HL-60 (cell line): ENCODE measurements around the gene PDE2A.

Experiments
- POLR2AphosphoS5 ChIP-seq: IDR thresholded peaks from 2 replicates; pipeline ENCODE4 v1.6.1; 2012; ENCODE audit warnings: low read depth
- TF ChIP-seq, protein P1 (sequence below): IDR thresholded peaks from one replicate; pipeline ENCODE4 v1.5.1; 2011; ENCODE audit warnings: low read length, control low read depth, inconsistent platforms; ENCODE audit not compliant: insufficient read depth
- TF ChIP-seq, protein P2 (sequence below): IDR thresholded peaks from 2 replicates; pipeline ENCODE4 v1.6.1; 2012; ENCODE audit warnings: low read depth; ENCODE audit not compliant: insufficient replicate concordance

DNA sequence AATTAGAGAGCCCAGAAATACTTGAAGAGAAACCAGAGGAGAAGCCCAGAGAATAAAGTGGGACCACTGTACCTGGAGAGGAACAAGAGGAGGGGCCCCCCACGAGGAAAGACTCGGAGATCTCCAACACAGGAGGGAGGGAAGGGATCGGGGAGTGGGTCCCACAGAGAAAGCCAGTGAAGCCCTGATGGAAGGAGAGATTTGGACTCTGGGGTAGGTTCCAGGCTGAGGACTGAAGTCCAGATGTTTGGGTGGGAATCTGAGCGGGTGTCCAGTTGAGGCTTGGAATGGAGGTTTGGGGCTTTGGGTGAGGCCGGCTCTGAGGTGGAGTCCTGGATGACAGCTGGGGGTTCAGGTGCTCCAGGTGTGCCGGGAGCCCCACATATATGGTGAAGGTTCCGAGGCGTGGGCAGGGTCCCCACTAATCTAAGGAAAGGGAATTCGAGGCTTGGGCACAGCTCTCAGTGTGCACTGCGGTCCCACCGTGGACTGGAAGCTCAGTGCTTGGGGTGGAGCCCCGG is 32.6 kb downstream of the PDE2A start:
- TF ChIP-seq POLR2AphosphoS5: no peak
- TF ChIP-seq, protein P1, sequence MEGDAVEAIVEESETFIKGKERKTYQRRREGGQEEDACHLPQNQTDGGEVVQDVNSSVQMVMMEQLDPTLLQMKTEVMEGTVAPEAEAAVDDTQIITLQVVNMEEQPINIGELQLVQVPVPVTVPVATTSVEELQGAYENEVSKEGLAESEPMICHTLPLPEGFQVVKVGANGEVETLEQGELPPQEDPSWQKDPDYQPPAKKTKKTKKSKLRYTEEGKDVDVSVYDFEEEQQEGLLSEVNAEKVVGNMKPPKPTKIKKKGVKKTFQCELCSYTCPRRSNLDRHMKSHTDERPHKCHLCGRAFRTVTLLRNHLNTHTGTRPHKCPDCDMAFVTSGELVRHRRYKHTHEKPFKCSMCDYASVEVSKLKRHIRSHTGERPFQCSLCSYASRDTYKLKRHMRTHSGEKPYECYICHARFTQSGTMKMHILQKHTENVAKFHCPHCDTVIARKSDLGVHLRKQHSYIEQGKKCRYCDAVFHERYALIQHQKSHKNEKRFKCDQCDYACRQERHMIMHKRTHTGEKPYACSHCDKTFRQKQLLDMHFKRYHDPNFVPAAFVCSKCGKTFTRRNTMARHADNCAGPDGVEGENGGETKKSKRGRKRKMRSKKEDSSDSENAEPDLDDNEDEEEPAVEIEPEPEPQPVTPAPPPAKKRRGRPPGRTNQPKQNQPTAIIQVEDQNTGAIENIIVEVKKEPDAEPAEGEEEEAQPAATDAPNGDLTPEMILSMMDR: no peak
- TF ChIP-seq, protein P2, sequence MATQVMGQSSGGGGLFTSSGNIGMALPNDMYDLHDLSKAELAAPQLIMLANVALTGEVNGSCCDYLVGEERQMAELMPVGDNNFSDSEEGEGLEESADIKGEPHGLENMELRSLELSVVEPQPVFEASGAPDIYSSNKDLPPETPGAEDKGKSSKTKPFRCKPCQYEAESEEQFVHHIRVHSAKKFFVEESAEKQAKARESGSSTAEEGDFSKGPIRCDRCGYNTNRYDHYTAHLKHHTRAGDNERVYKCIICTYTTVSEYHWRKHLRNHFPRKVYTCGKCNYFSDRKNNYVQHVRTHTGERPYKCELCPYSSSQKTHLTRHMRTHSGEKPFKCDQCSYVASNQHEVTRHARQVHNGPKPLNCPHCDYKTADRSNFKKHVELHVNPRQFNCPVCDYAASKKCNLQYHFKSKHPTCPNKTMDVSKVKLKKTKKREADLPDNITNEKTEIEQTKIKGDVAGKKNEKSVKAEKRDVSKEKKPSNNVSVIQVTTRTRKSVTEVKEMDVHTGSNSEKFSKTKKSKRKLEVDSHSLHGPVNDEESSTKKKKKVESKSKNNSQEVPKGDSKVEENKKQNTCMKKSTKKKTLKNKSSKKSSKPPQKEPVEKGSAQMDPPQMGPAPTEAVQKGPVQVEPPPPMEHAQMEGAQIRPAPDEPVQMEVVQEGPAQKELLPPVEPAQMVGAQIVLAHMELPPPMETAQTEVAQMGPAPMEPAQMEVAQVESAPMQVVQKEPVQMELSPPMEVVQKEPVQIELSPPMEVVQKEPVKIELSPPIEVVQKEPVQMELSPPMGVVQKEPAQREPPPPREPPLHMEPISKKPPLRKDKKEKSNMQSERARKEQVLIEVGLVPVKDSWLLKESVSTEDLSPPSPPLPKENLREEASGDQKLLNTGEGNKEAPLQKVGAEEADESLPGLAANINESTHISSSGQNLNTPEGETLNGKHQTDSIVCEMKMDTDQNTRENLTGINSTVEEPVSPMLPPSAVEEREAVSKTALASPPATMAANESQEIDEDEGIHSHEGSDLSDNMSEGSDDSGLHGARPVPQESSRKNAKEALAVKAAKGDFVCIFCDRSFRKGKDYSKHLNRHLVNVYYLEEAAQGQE: no peak
